ENCODE results near the gene MCM9. TPM values are rescaled to one million over a fixed set of nuclear protein-coding genes. Genes with fewer than 3 reads are reported as not detected.

Gene MCM9
- total RNA-seq, 1 experiment from 2014 or later: 14.9 TPM

GRCh38 chr6:118862443-118862842 lies 72.5 kb downstream of the MCM9 start:
- ChIA-PET POLR2A (no interaction called here), CTCF (no interaction called here)
- Mint-ChIP-seq H3K9me3 (peaks cover 23% of the 10 kb centered on the region), H3K4me3 (no peak overlapping the region), H3K36me3 (peaks cover 7% of the 10 kb centered on the region), H3K4me1 (peaks cover 14% of the 10 kb centered on the region), H3K27ac (no peak overlapping the region), H3K27me3 (ENCODE audit: low read depth) (no peaks in the 10 kb centered on the region)
- ATAC-seq (no peak), DNase-seq (ENCODE audit: low spot score) (no peak)
- TF ChIP-seq, protein P1, sequence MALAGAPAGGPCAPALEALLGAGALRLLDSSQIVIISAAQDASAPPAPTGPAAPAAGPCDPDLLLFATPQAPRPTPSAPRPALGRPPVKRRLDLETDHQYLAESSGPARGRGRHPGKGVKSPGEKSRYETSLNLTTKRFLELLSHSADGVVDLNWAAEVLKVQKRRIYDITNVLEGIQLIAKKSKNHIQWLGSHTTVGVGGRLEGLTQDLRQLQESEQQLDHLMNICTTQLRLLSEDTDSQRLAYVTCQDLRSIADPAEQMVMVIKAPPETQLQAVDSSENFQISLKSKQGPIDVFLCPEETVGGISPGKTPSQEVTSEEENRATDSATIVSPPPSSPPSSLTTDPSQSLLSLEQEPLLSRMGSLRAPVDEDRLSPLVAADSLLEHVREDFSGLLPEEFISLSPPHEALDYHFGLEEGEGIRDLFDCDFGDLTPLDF (CRISPR knock-in tag; IDR thresholded peaks at IDR 0.05): no peak
- TF ChIP-seq ZNF219 (CRISPR knock-in tag; IDR thresholded peaks at IDR 0.05; ENCODE audit: borderline replicate concordance): no peak
- no peak for TF ChIP-seq TEAD4 (CRISPR knock-in tag; IDR thresholded peaks at IDR 0.05)
- TF ChIP-seq ZNF512 (CRISPR knock-in tag; IDR thresholded peaks at IDR 0.05; ENCODE audit: borderline replicate concordance): no peak
- TF ChIP-seq, protein P2, sequence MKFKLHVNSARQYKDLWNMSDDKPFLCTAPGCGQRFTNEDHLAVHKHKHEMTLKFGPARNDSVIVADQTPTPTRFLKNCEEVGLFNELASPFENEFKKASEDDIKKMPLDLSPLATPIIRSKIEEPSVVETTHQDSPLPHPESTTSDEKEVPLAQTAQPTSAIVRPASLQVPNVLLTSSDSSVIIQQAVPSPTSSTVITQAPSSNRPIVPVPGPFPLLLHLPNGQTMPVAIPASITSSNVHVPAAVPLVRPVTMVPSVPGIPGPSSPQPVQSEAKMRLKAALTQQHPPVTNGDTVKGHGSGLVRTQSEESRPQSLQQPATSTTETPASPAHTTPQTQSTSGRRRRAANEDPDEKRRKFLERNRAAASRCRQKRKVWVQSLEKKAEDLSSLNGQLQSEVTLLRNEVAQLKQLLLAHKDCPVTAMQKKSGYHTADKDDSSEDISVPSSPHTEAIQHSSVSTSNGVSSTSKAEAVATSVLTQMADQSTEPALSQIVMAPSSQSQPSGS (CRISPR knock-in tag; IDR thresholded peaks at IDR 0.05; ENCODE audit: borderline replicate concordance, low read depth): no peak
- TF ChIP-seq ZNF425 (CRISPR knock-in tag; conservative IDR thresholded peaks at IDR 0.05): no peak
- TF ChIP-seq JUN (CRISPR knock-in tag; IDR thresholded peaks at IDR 0.05): no peak
- TF ChIP-seq FOXK1 (CRISPR knock-in tag; IDR thresholded peaks at IDR 0.05): no peak
- TF ChIP-seq NFE2L1 (CRISPR knock-in tag; IDR thresholded peaks at IDR 0.05): no peak
- TF ChIP-seq GABPB1 (CRISPR knock-in tag; IDR thresholded peaks at IDR 0.05): no peak
- TF ChIP-seq ZSCAN18 (CRISPR knock-in tag; IDR thresholded peaks at IDR 0.05): no peak
- TF ChIP-seq CBFB (CRISPR knock-in tag; IDR thresholded peaks at IDR 0.05; ENCODE audit: low read depth): no peak
- TF ChIP-seq SOX15 (CRISPR knock-in tag; IDR thresholded peaks at IDR 0.05): no peak
- no peak for TF ChIP-seq JAZF1 (CRISPR knock-in tag; IDR thresholded peaks at IDR 0.05)

GRCh38 chr6:118860880-118861279 lies 74.1 kb downstream of the MCM9 start:
- DNase-seq (ENCODE audit: low spot score): peak; percentile 17
- CTCF ChIA-PET: interaction anchor here (0.8 to 1.3 kb wide), 3 partner anchors 61 to 268 kb away, joined by 3 read pairs; no protein-coding TSS in a partner anchor
- no peaks in the 10 kb centered on the region for H3K27me3 Mint-ChIP-seq (ENCODE audit: low read depth)
- peaks cover 15% of the 10 kb centered on the region for H3K9me3 Mint-ChIP-seq
- peak; percentile 78 for ATAC-seq
- H3K27ac Mint-ChIP-seq: no peak overlapping the region
- peaks cover 18% of the 10 kb centered on the region for H3K4me1 Mint-ChIP-seq
- no peak overlapping the region for H3K4me3 Mint-ChIP-seq
- POLR2A ChIA-PET: no interaction called here
- peaks cover 7% of the 10 kb centered on the region for H3K36me3 Mint-ChIP-seq
- TF ChIP-seq GTF2I (CRISPR knock-in tag; conservative IDR thresholded peaks at IDR 0.05) (no peak), ESRRA (CRISPR knock-in tag; IDR thresholded peaks at IDR 0.05; ENCODE audit: borderline replicate concordance) (no peak), GABPB1 (CRISPR knock-in tag; IDR thresholded peaks at IDR 0.05) (no peak), ZSCAN18 (CRISPR knock-in tag; IDR thresholded peaks at IDR 0.05) (no peak), JAZF1 (CRISPR knock-in tag; IDR thresholded peaks at IDR 0.05) (no peak), CREB1 (CRISPR knock-in tag; IDR thresholded peaks at IDR 0.05) (no peak), FOXJ3 (CRISPR knock-in tag; IDR thresholded peaks at IDR 0.05; ENCODE audit: borderline replicate concordance) (no peak), SP1 (CRISPR knock-in tag; conservative IDR thresholded peaks at IDR 0.05) (no peak), IRF1 (CRISPR knock-in tag; IDR thresholded peaks at IDR 0.05) (no peak)
- TF ChIP-seq, protein P1 (CRISPR knock-in tag; IDR thresholded peaks at IDR 0.05): no peak
- TF ChIP-seq, protein P3, sequence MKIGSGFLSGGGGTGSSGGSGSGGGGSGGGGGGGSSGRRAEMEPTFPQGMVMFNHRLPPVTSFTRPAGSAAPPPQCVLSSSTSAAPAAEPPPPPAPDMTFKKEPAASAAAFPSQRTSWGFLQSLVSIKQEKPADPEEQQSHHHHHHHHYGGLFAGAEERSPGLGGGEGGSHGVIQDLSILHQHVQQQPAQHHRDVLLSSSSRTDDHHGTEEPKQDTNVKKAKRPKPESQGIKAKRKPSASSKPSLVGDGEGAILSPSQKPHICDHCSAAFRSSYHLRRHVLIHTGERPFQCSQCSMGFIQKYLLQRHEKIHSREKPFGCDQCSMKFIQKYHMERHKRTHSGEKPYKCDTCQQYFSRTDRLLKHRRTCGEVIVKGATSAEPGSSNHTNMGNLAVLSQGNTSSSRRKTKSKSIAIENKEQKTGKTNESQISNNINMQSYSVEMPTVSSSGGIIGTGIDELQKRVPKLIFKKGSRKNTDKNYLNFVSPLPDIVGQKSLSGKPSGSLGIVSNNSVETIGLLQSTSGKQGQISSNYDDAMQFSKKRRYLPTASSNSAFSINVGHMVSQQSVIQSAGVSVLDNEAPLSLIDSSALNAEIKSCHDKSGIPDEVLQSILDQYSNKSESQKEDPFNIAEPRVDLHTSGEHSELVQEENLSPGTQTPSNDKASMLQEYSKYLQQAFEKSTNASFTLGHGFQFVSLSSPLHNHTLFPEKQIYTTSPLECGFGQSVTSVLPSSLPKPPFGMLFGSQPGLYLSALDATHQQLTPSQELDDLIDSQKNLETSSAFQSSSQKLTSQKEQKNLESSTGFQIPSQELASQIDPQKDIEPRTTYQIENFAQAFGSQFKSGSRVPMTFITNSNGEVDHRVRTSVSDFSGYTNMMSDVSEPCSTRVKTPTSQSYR (CRISPR knock-in tag; IDR thresholded peaks at IDR 0.05): no peak

All from WTC11 (cell line).